GM06990 (cell line): Measurements from ENCODE around the gene HS6ST1.

Experiments used
- DNase-seq: peaks from one replicate; pipeline ENCODE4 v3.0.0-alpha.2; 2011; ENCODE audit not compliant: insufficient read length; ENCODE audit errors: extremely low read depth
- H3K27me3 ChIP-seq: replicated peaks from 2 replicates; pipeline ENCODE4 v1.6.0; 2011; ENCODE audit warnings: low read length; ENCODE audit not compliant: control insufficient read depth, insufficient read depth
- H3K36me3 ChIP-seq: 2 replicates; pipeline ENCODE4 v1.5.1; 2011; ENCODE audit warnings: low read length; ENCODE audit not compliant: control insufficient read depth, insufficient read depth
- H3K4me3 ChIP-seq: replicated peaks from 2 replicates; pipeline ENCODE4 v1.5.1; 2011; ENCODE audit warnings: low read depth, mild to moderate bottlenecking, control low read depth, low read length
- CTCF ChIP-seq: IDR thresholded peaks from 2 replicates; pipeline ENCODE4 v1.5.1; 2011; ENCODE audit warnings: low read length, control low read depth, mild to moderate bottlenecking, inconsistent platforms; ENCODE audit not compliant: insufficient read depth, poor library complexity, severe bottlenecking

HS6ST1 gene

GRCh38 chr2:128237081-128237534 is 81.6 kb downstream of the HS6ST1 start:
- Histone ChIP-seq H3K36me3 (no peaks in the 10 kb centered on the region), H3K4me3 (no peak overlapping the region), H3K27me3 (no peaks in the 10 kb centered on the region; the same call in 1 of the 2 replicates)
- no peak for TF ChIP-seq CTCF
- no peak for DNase-seq

- no peak for DNase-seq
- no peak overlapping the region for H3K4me3 ChIP-seq
- H3K36me3 ChIP-seq: no peaks in the 10 kb centered on the region
- no peaks in the 10 kb centered on the region; the same call in 1 of the 2 replicates for H3K27me3 ChIP-seq
- TF ChIP-seq CTCF: no peak
Observed at GRCh38 chr2:128236491-128237035, 82.1 kb downstream of the HS6ST1 start.

GRCh38 chr2:128235581-128235980 is 83.1 kb downstream of the HS6ST1 start:
- no peak for TF ChIP-seq CTCF
- Histone ChIP-seq H3K4me3 (no peak overlapping the region), H3K36me3 (no peaks in the 10 kb centered on the region), H3K27me3 (no peaks in the 10 kb centered on the region; the same call in 1 of the 2 replicates)
- no peak for DNase-seq

DNA sequence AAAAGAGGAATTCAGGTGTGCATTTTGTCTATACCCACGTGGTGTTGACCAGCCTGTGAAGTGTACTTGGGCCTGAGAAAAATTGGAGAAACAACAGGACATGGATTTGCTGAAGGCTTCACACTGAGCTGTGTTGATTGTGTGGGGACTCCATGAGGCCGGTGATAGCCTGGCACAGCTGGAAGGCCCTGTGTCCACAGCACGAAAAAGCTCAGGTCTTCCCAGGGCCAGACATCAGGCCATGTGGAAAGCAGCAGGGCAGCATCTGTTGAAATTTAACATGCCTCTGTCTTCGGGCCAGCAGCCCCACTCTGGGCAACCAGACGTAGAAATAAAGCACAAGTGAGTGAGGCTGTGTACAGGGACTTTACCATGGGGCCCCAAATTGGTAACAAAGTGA is 84.1 kb downstream of the HS6ST1 start:
- no peaks in the 10 kb centered on the region for H3K36me3 ChIP-seq
- no peaks in the 10 kb centered on the region; the same call in 1 of the 2 replicates for H3K27me3 ChIP-seq
- no peak overlapping the region for H3K4me3 ChIP-seq
- no peak for DNase-seq
- no peak for TF ChIP-seq CTCF

DNA sequence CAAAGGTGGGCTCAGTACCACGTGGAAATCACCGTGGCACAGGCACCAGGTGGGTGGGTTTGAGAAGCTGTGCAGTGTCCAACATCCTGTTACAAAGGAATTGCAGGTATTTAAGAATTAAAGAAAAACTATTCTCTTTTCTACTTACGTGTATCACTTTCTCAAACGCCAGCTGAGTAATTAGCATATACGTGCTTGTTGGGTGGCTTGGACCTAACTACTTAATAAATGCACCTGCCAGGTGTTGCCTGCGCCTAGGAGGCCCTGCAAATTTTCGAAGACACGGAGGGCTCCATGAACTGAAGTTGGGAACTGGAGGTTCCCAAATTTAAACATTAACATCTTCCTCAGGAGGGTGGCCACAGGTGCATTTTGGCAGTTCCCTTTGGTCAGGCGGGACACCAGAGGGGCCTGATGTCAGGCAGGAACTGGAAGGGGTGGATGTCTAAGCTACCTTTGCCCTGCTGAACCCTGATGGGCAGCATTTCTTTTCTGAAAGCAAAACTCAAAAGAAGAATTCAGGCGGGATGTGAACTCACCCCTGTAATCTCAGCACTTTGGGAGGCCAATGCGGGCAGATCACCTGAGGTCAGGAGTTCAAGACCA is 84.8 kb downstream of the HS6ST1 start:
- no peak for DNase-seq
- no peak for TF ChIP-seq CTCF
- Histone ChIP-seq H3K27me3 (no peaks in the 10 kb centered on the region; the same call in 1 of the 2 replicates), H3K36me3 (no peaks in the 10 kb centered on the region), H3K4me3 (no peak overlapping the region; the same call in 1 of the 2 replicates)
